SKM-1 (cell line): Measurements from ENCODE around the gene ADD3.
A peak's percentile ranks its signal among the peaks of the same experiment; 100 is the strongest.

Experiments
- DNase-seq: peaks from one replicate; lab custom pipeline; 2025; ENCODE audit not compliant: unreplicated experiment; lab: John Stamatoyannopoulos, UW

The ADD3 gene, protein sequence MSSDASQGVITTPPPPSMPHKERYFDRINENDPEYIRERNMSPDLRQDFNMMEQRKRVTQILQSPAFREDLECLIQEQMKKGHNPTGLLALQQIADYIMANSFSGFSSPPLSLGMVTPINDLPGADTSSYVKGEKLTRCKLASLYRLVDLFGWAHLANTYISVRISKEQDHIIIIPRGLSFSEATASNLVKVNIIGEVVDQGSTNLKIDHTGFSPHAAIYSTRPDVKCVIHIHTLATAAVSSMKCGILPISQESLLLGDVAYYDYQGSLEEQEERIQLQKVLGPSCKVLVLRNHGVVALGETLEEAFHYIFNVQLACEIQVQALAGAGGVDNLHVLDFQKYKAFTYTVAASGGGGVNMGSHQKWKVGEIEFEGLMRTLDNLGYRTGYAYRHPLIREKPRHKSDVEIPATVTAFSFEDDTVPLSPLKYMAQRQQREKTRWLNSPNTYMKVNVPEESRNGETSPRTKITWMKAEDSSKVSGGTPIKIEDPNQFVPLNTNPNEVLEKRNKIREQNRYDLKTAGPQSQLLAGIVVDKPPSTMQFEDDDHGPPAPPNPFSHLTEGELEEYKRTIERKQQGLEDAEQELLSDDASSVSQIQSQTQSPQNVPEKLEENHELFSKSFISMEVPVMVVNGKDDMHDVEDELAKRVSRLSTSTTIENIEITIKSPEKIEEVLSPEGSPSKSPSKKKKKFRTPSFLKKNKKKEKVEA

DNA sequence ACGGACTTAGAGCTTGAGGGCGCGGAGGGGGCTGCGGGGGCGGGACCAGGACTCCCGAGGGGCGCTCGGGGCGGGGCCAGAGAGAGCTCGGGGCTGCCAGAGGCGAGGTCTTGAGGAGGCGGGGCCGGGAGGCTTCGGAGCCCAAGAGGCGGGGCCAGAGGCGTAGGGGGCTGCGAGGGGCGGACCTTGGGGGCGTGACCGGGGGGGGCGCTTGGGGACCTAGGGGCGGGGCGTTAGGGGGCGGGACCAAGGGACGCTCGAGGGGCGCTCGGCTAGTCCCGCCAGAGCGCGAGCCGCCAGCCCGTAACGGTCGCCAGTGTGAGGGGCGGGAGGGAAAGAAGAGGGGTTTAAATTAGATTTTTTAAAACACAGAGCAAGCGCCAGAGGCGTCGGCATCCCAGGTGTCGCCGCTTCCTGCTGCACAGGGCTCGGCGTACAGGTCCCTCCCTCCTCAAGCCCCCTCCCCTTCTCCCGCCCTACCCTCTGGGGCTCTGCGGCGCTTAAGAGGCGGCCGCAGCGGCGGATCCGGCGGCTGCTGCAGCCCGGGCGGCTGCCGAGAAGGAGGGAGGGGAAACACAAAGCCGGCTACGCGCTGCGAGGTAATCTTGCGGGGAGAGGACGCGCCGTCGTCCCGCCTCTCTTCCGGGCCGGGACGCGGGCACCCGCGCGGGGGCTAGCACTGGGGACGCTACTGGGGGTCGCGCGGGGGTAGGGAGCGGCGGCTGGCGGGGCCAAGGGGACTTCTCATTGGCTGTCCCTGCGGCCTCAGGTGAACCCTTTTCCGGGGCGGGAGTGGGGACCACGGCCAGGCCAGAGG is at the start of gene ADD3:
ADD3 (plus strand) TSS at position 284 of the 817 bp plus-strand sequence. CDS start 92,670 bp downstream, outside the sequence.
- DNase-seq = peak; percentile 73

DNA sequence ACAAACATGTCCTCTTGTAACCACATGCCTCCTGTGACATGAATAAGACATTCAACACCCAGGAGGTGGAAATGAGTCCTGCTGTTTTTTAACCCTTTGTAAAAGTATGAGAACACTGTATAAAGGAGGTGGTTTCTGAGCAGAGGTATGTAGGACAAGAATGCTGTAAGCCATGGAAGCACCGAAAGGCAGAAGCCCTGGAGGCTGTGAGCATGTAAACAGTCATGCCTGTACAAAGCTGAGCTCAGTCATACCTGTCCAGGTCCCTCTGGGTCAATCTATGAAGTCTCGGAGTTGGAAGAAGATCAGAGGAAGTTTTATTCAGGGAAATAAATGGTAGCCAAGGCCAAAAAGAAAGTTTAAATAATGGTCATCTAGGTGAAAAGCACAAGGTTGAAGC is 49.7 kb upstream of the ADD3 start:
- DNase-seq = no peak

DNA sequence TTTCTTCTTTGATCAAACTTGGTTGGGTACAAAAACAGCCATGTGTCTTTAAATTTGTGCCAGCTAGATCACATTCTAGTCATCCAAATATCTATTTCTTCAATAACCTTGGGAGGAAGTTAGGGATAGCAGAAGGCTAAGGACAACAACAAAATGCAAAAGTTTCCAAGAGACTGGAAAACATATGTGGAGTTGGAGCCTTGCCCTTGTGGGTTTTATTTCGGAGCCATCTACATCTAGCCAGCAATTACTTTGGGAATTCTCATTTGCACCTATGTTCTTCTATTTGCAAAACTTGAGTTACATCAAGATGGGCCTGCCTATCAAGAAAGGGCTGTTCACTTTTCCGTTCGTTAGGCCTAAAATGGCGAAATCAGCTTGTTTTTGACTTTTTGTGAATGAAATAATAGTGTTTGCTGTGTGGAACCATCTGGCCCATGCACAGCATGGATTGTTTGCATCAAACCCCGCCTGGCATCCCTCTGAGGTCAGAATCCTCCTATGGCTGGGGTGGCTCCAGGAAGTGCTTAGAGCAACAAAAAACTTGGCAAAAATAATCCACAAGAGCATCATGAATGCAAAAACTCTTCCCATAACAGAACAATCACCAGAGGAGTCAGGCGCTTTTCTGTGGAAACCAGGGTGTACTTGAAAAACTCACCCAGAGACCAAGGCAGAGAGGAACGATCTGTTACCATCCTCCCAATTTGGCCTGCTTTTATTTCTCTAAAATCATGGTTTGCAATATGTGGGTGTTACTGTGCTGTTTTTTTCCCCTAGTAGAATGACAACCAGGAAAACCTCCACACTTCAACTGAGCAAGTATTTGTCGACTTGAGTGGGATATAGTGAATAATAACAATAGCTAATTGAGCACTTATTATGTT is 48.3 kb upstream of the ADD3 start:
- DNase-seq = no peak

DNA sequence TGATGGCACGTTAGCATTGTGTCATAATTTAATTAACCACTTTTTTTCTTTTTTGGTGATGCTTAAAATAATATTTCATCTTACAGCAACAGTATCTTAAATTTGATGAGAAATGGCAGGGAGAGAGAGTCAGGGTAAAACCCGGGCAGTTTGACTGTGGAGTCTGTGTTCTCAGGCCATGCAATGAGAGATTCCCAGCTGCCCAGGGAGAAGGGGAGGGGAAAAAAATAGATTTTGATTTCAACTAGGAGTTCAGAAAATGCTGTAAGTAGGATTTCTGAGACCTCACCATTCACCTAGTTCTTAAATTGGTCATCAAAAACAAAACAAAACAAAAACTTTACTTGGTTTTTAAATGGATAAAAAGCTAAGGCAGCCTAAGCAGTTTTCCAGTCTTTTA is 47.1 kb upstream of the ADD3 start:
- no peak for DNase-seq

DNA sequence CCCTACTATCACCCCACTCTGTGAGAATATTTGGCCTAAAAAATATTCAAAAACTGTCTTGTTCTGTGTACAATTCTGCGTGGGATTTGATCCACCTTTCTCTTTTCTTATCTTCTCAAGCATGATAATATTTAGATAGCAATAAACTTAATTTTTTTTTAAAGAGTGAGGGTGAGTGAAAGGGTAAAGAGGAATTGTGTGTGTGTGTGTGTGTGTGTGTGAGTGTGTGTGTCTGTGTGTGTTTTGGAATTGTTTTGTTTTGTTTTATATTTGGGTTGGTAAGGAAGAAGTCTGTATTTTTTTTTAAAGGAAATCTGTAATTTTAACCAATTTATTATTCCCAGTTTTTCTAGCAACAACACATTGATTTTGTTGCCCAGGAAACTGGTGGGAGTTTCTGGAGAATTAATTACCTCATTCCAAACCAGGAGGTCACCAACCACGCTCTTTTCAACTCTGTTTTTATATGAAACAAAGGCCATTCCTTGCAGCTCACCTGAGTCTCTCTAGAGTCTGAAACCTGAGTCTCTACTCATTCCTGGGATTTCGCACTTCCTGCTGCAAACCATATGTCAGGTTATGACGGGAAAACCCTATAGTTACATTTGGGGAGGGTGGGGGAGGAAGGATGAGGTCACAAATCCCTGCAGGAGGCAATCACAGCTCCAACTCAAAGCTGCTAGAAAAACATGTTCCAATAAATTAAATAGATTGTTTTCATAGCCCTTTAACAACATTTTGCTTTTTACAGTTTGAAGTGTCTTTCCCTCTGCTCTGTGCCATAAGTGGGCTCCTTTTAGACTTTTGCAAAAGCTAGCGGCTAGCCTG is 46.4 kb upstream of the ADD3 start:
- DNase-seq = no peak

DNA sequence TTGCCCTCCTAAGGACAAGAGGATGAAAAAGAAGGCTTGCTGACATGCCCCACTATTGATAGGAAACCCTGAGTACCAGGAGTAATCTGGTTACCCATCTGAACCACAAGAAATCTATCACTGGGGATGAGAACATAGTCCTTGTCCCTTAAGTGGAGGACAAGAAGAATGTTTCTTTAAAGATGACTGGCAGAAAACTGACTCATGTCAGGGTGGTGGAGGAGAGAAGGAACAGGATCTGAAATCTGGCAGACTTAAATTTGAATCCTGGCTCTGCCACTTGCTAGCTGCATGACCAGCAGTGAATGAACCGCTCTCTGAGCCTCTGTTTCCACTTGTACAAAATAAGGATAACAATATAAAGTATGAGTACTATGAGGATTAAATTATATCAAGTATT is 45.5 kb upstream of the ADD3 start:
- no peak for DNase-seq

DNA sequence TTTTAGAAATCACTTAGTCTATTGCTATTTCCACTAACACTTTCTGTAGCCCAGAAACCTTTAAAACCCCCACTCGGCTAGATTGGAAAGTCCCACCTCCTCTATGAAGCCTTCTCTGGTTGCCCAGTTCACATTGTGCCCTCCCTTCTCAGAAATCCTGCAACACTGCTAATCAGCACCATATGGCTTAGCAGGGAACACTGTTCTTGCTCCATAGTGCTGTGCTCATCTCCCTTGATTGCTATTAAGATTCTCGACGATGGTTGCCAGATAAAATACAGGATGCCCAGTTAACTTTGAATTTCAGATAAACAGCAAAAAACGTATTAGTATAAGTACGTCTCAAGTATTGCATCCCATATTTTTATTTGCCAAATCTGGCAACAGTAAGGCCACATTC is 44.3 kb upstream of the ADD3 start:
- no peak for DNase-seq

DNA sequence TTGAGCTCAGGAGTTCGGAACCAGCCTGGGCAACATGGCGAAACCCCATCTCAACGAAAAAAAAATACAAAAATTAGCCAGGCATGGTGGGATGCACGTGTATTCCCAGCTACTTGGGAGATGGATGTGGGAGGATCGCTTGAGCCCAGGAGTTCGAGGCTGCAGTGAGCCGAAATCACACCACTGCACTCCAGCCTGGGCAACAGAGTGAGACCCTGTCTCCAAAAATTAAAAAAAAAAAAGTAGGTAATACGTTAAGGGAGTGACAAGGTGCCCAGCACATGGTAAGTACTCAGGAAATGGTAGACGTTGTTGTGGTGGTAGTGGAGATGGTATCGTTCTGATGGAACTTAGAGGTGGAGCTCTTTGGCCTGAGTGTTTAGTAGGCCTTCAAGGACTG is 43.5 kb upstream of the ADD3 start:
- DNase-seq = no peak

DNA sequence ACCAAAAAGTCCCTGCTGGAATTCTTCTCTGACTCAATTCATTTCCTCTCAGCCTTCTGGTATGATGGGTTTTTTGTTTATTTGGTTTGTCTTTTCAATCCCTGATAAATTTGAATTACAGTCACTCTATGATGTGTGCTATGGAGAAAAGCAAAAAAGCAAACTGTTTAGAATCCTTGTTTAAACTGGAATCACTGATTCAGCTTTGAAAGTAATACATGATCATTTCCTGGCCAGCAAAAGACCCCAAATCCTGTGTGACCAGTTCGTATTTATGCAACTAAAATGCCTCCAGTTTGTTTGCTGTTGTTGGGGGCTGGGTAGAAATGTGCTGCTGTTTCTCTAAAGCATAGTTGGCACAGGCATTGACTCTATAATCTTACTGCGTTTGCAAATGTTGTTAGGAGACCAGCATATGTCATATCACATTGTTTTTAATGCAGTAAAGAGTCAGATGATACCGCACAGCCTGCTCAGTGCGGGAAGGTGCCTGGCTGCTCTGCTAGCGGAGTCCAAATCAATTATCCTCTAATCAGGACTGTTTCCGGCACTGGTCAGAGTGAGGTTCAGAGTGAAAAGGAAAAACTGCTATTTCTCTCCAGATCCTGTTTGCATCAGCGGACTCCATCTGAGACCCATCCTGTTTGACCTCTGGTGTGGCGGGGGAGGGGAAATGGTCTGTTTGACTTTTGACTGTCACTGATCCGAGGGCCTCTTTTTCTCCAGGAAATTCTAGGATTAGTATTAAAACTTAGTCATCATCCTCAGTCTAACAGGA is 40.6 kb upstream of the ADD3 start:
- no peak for DNase-seq

DNA sequence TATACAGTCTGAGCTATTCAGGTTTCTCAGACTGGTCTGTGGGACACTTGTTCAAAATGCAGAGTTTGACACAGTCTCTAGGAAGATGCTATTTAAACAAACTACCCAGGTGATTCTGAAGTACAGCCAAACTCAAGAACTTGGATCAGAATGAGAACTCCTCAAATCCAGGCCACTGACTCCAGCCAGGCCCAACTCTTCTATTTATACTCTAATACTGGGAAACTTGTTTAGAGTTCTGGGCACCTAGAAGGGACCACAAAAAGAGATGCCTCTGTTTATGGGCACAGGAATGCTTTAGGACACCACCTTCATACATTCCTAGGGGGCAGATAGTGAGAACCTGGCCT is 40.1 kb upstream of the ADD3 start:
- no peak for DNase-seq

DNA sequence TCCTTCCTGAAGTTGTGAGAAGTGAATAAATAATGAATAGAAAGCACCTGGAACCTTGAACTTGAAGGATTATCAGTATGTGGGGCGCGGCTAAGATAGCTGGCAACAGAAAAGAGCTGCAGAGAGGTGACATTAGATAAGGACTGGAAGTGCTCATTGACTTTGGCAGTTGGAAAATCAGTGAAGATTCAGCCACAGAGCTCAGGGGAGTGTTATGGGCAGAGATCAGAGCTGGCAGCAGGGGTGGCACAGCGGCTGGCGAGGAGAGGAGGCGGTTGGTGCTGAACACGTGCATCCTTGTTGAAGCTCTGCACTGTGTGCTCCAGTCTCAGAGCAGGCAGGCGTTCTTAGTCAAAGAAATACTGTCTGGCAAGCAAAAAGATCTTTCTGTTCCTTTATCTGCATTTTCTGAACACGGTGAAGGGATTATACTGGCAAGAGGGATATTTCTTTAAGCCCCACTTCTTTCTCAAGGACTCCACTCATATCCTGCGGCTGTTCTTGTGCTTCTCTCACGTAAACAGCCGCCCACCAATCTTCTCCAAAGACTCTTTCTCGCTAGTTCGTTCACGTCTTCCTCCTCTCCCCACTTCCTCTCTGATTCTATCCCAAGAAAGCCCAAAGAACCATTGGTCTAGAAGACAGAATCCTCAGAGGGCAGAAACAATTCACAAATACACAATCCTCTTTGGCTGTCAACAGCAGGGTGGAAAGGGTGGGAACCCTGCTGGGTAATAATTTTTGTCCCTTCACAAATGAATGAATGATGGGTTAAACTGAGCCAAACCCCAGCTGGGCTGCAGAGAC is 38.6 kb upstream of the ADD3 start:
- no peak for DNase-seq

DNA sequence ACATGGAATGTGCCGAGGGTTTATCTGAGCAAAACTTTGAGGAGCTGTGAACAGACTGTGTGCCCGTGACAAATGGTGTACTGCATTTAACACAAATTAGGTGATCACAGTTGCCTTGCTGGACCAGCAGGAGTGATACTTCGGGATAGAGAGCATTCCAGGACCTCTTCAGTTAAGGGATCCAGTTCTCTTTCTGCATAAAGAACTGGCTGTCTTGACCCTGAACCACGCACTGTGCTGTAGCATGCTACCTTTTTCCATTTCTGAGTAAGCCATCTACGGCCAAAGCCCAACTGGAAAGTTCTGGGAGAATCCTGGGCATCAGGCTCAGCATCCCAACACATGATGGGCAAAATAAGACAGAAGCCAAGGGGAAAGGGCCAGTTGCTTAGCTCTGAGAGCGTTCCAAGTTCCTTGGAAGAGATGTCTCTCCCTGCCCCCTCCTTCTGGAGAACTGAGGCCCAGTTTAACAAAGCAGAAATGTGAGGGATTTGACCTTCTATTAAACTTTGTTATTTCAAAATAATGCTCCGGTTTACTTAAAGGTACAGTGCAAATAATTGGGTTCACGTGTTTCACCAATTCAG is 37.9 kb upstream of the ADD3 start:
- no peak for DNase-seq

DNA sequence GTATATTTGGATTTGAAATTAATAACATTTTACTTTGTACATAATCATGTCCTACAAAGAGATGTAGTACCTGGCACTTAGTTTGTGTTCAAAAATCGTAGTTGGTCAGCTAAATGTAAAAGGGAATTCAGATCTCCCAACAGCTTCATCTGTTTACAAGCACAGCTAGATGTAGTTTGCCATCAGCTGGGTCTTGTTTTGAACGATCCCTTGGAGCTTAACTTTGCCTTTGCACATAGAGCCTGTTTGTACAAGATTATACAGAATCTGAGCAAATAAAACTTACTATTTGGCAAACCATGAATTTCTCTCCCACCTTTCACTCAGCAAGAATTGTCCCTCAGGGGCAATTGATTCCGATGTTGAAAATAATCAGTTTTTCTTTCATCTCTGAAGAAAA is 36.1 kb upstream of the ADD3 start:
- no peak for DNase-seq

DNA sequence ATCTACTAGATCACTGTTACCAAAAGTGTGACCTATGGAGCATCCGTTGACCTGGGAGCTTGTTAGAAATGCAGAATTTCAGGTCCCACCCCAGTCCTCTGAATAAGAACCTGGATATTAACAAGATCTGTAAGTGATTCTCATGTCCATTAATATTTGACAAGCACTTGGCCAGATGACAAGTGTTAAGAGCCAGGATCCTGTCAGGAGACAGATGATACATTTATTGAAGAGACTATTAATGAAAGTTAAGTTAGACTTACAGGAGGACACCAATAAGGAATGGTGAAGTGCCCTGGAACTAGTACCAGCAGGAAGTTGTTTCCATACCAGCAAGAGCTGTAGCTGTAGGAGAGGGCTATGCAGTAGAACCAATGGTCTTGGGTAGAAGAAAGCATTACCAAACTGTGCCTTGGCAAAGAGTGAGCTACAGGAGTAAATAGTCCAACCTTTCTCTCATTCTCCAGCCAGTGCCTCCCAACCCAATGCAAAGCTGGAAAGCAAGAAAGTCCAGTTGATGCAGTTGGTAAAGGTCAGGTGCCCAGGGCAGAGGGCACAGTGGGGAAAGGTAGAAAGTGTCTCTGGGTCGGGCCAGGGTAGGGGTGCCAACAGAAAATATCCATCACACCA is 35.3 kb upstream of the ADD3 start:
- DNase-seq = no peak

DNA sequence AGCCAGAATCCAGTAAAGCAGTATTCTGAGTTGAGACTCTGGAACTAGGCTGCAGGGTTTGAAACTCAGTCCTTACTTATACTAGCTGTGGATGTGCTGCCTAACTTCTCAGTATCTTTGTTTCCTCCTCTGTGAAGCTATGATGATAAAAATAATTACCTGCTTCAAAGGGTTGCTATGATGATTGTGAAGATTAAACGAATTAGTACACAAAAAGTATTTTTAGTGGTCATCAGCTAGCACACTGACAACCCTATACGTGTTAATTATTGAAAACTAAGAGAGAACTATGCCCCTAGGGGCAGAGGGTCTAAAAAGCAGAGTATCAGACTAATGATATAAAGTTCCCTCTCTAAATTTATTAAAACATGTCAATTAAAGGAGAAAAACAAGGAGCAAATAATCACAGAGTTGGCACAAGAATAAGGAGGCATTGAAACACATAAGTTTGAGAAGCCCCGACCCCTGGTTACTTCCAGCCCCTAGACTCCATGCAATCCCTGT is 34.4 kb upstream of the ADD3 start:
- DNase-seq = no peak

DNA sequence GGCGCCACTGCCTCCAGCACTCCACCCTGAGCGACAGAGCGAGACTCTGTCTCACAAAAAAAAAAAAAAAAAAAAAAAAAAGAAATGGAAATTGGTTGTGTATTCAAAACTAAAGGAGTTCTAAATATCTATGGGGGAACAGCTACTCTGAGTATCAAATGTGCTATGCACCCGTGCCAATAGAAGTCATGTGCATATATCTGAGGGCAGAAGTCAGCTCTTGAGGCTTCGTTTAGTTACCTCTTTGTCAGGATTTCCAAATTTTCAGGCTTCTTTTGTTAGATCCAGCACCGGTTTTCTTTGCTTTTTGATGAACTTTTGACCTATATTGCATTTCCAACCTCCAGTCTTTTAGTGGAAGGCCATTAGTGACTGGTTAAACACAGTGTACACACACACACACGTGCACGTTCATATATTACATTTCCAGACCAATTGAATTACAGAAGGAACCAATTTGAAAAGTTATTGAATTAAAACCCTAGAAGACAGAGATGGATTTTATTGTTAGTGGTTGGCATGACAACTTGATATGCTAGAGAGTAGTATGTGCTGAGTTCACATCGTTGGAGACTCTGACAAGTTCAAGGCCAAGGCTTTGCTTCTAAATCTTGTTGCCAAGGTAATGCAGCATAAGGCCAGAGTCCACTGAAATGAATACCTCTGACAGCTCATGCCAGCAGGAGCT is 33.1 kb upstream of the ADD3 start:
- DNase-seq = no peak
